HG02798 (cell line): ENCODE measurements around the gene ZDHHC12.

ENCODE experiments used
- ATAC-seq: cut with Tn5 transposase; IDR thresholded peaks from one replicate; pipeline ENCODE4 v1.9.1; 2021; ENCODE audit warnings: mild to moderate bottlenecking; ENCODE audit not compliant: unreplicated experiment, poor library complexity

Gene ZDHHC12

DNA sequence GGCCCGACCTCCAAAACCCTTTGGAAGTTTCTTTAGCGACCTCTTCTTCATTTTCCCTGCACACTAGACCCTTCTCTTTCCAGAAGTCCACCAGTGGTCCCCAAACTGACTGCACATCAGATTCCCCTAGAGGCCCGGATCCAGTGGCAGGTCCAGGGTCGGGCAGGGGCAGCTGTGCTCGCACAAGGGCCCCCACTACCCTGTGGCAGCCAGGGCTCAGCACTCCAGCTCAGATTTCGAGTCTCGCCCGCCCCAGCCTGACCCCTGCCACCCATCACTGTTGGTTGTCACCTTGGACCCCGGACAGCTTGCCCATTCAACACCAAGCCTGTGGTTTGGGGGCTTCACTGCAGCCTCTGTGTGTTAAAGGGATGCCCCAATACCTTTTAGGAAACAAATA is 7.8 kb upstream of the ZDHHC12 start:
- ATAC-seq = no peak

GRCh38 chr9:128731093-128731492 is 7.2 kb upstream of the ZDHHC12 start:
- no peak for ATAC-seq

DNA sequence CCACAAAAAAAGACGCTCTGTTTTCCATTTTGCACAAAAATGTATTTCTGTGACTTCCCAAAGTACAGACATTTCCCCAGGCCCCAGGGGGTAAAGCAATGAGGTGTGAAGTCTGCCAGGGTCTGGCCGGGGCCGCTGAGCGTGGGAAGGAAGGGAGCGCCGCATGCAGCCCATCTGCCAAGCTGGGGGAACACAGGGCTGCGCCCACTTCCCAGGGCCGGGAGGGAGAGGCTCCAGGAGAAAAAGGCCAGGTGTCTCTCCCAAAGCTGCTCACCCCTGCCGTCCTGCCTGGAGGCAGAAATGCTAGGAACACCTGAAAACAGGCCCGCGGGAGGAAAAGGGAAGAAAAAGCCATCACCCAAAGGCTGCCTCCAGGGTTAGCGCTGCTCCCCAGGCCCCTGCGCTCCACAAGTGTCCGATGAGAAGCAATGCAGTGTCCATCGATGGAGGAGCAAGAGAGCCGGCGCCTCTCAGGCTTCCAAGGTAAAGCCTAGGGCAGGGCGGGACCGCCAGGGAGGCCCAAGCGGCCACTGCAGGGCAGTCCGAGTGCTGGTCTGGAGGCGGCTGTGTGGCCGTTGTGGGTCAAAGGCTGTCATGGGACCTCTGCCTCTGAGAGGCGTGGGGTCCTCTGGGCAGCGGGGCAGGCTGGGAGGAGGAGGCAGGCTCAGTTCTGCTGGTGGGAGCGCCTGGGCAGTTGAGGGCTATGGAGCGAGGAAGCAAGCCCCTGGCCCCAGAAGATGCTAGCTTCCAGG is 6.0 kb upstream of the ZDHHC12 start:
- no peak for ATAC-seq

DNA sequence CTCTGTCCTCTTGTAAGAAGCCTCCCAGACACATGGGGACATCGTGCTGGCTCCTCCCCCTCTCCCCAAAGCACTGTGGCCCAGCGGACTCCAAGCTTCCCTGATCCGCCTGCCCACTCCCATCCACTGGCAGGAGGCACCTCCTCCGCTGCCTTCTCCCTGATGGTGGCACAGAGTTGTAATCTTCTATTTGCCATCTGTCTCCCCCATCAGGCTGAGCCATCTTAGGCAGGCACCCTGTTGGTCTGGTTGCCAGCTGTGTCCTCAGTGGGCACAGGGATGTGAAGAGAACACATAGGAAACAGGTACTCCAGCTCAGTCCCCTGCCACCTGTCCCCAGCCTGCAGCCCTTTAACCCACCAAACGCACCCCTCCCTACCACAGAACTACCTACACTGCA is 5.4 kb upstream of the ZDHHC12 start:
- no peak for ATAC-seq

- ATAC-seq = no peak
Observed at GRCh38 chr9:128728298-128728697, 4.4 kb upstream of the ZDHHC12 start.

- ATAC-seq = no peak
Observed at GRCh38 chr9:128727640-128728248, 3.8 kb upstream of the ZDHHC12 start.

GRCh38 chr9:128724744-128725211 is 851 bp upstream of the ZDHHC12 start:
- ATAC-seq = no peak

GRCh38 chr9:128723352-128723865 is 518 bp downstream of the ZDHHC12 start:
- ATAC-seq = no peak

GRCh38 chr9:128722380-128723351 is 1.3 kb downstream of the ZDHHC12 start:
- no peak for ATAC-seq

DNA sequence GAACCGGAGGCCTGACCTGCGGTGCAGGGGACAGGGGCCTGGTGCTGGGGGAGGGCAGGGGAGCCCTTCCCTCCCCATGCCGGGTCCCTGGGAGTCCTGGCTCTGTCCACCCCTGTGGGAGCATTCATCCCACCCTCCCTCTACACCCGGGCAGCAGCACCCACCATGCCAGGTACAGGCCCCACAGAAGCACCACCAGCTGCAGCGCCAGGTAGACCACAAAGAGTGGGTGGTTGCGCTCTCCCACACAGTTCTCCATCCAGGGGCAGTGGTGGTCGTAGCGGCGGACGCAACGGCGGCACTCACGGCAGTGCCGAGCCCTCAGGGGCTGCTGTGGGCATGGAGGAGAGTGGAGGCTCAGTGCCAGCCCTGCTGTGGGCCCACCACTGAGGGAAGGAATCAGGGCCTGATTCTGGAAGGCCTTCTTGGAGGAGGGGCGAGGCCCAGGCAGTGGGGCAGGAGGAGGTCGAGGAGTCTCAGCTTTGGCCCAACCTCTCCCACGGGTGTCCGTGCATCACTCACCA is 2.4 kb downstream of the ZDHHC12 start:
- ATAC-seq = no peak

GRCh38 chr9:128720841-128721486 is 3.0 kb downstream of the ZDHHC12 start:
- ATAC-seq = no peak

GRCh38 chr9:128719919-128720605 is 3.9 kb downstream of the ZDHHC12 start:
- no peak for ATAC-seq

DNA sequence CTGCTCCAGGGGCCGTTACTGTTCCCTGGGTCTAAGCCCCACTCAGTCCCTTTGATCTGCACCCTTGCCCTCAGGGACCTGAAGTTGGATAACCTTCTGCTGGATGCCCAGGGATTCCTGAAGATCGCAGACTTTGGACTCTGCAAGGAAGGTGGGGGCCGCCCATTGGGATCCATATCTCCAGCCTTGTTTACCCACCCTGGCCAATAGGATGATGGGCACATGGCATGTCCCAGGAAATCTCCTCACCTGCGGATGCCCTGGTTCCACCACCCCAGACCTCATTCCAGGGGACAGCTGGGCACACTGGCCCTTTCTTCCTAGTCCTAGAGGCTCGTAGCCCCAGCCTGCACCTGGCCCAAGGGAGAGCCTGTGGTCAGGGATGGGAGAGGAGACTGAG is 5.5 kb downstream of the ZDHHC12 start:
- no peak for ATAC-seq

DNA sequence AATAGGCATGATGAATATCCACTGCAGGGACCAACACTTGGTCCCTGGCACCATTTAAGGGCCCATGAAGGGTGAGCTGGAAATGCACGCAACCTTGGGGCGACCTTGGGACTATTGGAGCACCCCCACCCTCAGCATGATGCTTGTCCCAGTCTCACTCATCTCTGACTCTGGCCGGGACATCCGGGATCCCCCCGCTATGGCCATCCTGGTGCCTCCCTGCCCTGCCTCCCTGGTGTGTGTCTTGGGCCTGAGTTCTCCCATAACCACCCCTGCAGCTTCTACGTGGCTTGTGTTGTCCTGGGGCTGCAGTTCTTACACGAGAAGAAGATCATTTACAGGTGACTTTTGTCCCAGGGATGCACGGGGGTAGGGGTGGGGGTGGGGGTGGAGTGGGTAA is 5.9 kb downstream of the ZDHHC12 start:
- no peak for ATAC-seq

DNA sequence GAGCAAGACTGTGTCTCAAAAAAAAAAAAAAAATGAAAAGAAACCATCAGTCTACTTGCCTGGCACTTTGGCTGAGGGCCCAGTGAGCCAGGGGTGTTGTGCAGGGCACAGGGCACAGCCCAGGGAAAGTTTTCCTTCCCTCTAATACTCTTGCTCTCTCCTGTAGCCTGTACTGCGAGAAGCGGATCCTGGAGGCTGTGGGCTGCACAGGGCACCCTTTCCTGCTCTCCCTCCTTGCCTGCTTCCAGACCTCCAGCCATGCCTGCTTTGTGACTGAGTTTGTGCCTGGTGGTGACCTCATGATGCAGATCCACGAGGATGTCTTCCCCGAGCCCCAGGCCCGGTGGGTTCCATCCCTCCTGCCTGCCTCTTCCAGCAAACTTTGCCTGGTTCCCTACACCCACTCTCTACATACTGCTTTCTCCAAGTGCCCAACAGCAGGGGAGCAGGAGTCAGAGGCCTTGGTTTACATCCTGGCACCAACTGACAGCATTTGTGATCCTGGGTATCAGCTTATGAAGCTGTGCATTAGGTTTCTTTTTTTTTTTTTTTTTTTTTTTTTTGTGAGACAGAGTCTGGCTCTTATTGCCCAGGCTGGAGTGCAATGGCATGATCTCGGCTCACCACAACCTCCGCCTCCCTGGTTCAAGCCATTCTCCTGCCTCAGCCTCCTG is 7.2 kb downstream of the ZDHHC12 start:
- no peak for ATAC-seq

DNA sequence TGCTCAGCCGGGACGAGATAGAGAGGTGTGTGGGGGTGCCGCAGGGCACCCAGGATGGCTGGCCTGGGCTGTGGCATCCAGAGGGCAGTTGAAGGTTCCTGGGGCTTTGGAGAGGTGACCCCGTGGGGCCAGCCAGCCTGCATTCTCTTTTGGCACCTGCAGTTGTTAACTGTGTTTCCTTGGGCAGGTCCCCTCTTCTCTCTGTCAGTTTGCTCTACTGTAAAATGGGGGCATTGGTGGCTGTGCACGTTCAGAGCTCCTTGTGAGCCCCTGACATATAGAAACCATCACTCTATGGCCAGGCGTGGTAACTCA is 8.5 kb downstream of the ZDHHC12 start:
- ATAC-seq = no peak

DNA sequence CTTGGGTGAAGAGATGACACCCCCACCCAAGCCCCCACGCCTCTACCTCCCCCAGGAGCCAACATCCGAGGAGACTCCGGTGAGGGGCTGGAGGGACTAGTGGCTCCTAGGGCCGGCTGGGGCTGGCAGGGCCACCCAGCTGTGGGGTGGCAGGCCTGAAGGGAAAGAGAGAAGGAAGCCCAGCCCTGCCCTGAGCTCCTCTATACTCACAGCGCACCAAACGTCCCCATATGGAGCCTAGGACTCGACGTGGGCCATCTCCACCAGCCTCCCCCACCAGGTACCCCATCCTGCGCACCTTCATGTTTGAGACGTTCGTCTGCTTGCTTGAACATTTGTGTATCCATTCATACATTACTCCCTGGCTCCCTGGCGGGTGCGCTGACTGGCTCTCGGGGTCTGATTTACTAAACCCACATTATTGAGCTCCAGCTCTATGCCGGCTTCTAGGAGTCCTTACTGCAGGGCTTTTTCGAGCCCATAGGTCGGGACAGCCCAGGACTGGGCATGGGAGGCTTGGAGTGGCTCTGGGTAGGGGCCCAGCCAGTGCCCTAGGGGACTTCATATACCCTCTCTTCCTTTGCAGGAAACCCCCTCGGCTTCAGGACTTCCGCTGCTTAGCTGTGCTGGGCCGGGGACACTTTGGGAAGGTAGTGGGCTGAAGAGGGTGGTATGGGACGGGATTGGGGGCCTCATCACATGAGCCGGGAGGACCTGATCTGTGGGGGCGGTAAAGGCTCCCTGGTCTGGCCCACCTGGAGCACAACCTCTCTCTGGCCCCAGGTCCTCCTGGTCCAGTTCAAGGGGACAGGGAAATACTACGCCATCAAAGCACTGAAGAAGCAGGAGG is 9.1 kb downstream of the ZDHHC12 start:
- no peak for ATAC-seq

GRCh38 chr9:128713941-128714573 is 9.9 kb downstream of the ZDHHC12 start:
- no peak for ATAC-seq
